ENCODE data around the gene RINT1.
"Not testable (repeated sequence)": the region's sequence is repeated elsewhere in the genome, so short reads cannot be mapped to it uniquely, and the experiment has no call there.

RINT1 gene

DNA sequence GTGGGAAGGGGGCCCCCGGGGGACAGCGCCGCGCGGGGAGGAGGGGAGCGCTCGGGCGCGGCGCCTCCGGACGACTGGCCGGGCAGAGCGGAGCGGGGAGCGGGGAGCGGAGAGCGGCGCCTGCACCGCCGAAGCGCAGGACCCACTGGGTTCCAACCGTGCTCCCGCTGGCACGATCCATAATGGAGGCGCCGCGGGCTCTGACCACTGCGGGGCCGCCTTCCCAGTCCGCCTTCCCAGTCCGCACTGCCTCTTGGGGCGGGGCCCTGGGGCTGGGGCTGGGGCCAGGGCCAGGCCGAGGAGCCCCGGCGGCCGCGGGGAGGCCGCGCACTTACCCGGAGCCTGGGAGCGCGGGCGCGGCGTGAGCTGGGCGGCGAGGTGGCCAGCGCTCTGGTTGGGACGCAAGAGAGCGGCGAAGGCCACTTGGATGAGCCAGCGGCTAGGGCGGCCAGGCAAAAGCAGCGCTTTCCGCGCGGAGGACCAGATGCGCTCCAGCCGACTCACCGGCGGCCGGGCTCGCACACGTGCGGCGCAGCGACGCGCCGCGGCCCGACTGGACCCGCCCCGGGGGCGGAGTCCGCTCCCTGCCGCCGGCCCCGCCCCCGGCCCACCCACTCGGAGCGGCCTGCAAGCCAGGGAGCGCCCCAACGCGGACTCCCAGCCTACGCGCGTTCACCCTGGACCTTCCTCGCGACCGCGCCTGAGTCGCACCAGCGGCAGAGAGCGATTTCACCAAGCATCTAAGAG lies 10.1 kb upstream of the RINT1 start, which contains the start of gene PUS7:
TSS of gene PUS7 (minus strand) at position 555 of the 747 bp plus-strand sequence. CDS start 13,759 bp downstream, outside the sequence.
- peak; percentile 79; the same call in 1 of the 2 replicates for TF ChIP-seq POLR2AphosphoS5 (IDR thresholded peaks at IDR 0.05; ENCODE audit: low read depth)
- TF ChIP-seq, protein P1, sequence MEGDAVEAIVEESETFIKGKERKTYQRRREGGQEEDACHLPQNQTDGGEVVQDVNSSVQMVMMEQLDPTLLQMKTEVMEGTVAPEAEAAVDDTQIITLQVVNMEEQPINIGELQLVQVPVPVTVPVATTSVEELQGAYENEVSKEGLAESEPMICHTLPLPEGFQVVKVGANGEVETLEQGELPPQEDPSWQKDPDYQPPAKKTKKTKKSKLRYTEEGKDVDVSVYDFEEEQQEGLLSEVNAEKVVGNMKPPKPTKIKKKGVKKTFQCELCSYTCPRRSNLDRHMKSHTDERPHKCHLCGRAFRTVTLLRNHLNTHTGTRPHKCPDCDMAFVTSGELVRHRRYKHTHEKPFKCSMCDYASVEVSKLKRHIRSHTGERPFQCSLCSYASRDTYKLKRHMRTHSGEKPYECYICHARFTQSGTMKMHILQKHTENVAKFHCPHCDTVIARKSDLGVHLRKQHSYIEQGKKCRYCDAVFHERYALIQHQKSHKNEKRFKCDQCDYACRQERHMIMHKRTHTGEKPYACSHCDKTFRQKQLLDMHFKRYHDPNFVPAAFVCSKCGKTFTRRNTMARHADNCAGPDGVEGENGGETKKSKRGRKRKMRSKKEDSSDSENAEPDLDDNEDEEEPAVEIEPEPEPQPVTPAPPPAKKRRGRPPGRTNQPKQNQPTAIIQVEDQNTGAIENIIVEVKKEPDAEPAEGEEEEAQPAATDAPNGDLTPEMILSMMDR (IDR thresholded peaks at IDR 0.05; ENCODE audit: insufficient read depth, low read length) = no peak
- TF ChIP-seq GABPA (IDR thresholded peaks at IDR 0.05; ENCODE audit: low read depth) = no peak
- no peak for TF ChIP-seq SPI1 (IDR thresholded peaks at IDR 0.05; ENCODE audit: borderline replicate concordance, low read depth)
- TF ChIP-seq, protein P2, sequence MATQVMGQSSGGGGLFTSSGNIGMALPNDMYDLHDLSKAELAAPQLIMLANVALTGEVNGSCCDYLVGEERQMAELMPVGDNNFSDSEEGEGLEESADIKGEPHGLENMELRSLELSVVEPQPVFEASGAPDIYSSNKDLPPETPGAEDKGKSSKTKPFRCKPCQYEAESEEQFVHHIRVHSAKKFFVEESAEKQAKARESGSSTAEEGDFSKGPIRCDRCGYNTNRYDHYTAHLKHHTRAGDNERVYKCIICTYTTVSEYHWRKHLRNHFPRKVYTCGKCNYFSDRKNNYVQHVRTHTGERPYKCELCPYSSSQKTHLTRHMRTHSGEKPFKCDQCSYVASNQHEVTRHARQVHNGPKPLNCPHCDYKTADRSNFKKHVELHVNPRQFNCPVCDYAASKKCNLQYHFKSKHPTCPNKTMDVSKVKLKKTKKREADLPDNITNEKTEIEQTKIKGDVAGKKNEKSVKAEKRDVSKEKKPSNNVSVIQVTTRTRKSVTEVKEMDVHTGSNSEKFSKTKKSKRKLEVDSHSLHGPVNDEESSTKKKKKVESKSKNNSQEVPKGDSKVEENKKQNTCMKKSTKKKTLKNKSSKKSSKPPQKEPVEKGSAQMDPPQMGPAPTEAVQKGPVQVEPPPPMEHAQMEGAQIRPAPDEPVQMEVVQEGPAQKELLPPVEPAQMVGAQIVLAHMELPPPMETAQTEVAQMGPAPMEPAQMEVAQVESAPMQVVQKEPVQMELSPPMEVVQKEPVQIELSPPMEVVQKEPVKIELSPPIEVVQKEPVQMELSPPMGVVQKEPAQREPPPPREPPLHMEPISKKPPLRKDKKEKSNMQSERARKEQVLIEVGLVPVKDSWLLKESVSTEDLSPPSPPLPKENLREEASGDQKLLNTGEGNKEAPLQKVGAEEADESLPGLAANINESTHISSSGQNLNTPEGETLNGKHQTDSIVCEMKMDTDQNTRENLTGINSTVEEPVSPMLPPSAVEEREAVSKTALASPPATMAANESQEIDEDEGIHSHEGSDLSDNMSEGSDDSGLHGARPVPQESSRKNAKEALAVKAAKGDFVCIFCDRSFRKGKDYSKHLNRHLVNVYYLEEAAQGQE (IDR thresholded peaks at IDR 0.05; ENCODE audit: insufficient replicate concordance, low read depth) = peak; percentile 14
- Histone ChIP-seq H3K27ac (replicated peaks) (peak within 1 kb of the TSS; percentile 75), H3K27me3 (ENCODE audit: insufficient read depth, poor library complexity, severe bottlenecking) (no peaks in the 10 kb centered on the region), H3K4me3 (replicated peaks; ENCODE audit: insufficient read depth, low read length) (peak within 1 kb of the TSS; percentile 70)
- DNase-seq (ENCODE audit: low read depth in 1 of 2, low spot score in 1 of 2) = peak; percentile 73 to 89

DNA sequence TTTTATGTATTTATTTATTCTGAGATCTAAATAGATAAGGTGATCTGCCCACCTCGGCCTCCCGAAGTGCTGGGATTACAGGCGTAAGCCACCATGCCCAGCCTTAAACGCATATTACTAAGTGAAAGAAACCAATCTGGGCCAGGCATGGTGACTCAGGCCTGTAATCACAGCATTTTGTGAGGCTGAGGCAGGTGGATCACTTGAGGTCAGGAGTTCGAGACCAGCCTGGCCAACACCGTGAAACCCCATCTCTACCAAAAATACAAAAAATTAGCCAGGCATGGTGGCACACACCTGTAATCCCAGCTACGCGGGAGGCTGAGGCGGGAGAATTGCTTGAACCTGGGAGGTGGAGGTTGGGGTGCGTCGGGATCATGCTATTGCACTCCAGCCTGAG lies 7.6 kb upstream of the RINT1 start:
- not testable (repeated sequence) for DNase-seq (ENCODE audit: low read depth in 1 of 2, low spot score in 1 of 2); H3K4me3 ChIP-seq (replicated peaks; ENCODE audit: insufficient read depth, low read length); H3K27ac ChIP-seq (replicated peaks); H3K27me3 ChIP-seq (ENCODE audit: insufficient read depth, poor library complexity, severe bottlenecking)

DNA sequence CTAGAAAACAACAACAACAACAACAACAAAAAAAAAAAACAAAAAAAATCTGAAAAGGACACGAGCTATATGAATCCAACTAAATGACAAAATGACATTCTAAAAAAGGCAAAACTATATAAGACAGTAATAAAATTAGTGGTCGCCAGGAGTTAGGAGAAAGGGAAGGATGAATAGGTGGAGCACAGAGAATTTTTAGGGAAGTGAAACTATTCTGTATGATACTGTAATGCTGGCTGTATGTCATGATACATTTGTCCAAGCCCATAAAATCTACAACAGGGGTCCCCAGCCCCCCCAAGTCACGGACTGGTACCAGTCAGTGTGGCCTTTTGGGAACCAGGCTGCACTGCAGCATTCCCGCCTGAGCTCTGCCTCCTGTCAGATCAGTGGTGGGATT lies 7.2 kb upstream of the RINT1 start:
- no peak overlapping the region for H3K4me3 ChIP-seq (replicated peaks; ENCODE audit: insufficient read depth, low read length)
- H3K27ac ChIP-seq (replicated peaks) = no peak overlapping the region
- DNase-seq (ENCODE audit: low read depth in 1 of 2, low spot score in 1 of 2) = no peak
- TF ChIP-seq GABPA (IDR thresholded peaks at IDR 0.05; ENCODE audit: low read depth) (no peak), SPI1 (IDR thresholded peaks at IDR 0.05; ENCODE audit: borderline replicate concordance, low read depth) (no peak), POLR2AphosphoS5 (IDR thresholded peaks at IDR 0.05; ENCODE audit: low read depth) (no peak)
- TF ChIP-seq, protein P1 (IDR thresholded peaks at IDR 0.05; ENCODE audit: insufficient read depth, low read length) = no peak
- TF ChIP-seq, protein P2 (IDR thresholded peaks at IDR 0.05; ENCODE audit: insufficient replicate concordance, low read depth) = no peak
- no peaks in the 10 kb centered on the region for H3K27me3 ChIP-seq (ENCODE audit: insufficient read depth, poor library complexity, severe bottlenecking)

DNA sequence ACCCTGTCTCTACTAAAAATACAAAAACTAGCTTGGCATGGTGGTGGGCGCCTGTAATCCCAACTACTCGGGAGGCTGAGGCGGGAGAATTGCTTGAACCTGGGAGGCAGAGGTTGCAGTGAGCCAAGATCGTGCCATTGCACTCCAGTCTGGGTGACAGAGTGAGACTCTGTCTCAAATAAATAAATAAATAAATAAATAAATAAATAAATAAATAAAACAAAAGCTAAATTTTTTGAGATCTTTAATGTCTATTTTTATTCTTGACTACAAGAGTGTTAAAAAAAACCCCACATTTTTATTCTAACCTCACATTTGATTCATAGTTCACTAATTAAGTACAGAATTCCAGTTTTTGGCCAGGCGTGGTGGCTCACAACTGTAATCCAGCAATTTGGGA lies 4.3 kb upstream of the RINT1 start:
- H3K4me3 ChIP-seq (replicated peaks; ENCODE audit: insufficient read depth, low read length); H3K27me3 ChIP-seq (ENCODE audit: insufficient read depth, poor library complexity, severe bottlenecking); DNase-seq (ENCODE audit: low read depth in 1 of 2, low spot score in 1 of 2); H3K27ac ChIP-seq (replicated peaks): not testable (repeated sequence)

DNA sequence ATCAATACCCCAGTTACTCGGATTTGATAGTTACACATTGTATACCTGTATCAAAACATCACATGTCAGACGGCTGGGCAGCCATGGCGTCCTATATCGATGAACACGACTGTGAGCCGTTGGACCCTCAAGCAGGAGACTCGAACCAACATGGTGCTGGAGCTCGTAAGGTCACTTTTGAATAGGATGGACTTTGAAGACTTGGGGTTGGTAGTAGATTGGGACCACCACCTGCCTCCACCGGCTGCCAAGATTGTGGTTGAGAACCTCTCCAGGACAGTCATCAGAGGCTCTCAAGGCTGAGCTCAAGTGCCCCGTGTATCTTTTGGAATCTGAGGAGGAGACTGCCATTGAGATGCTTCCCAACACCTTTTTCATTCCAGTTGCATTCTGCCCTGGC lies 1.9 kb upstream of the RINT1 start:
- no peak overlapping the region for H3K27ac ChIP-seq (replicated peaks)
- H3K27me3 ChIP-seq (ENCODE audit: insufficient read depth, poor library complexity, severe bottlenecking) = no peaks in the 10 kb centered on the region
- H3K4me3 ChIP-seq (replicated peaks; ENCODE audit: insufficient read depth, low read length) = no peak overlapping the region
- no peak for TF ChIP-seq GABPA (IDR thresholded peaks at IDR 0.05; ENCODE audit: low read depth)
- TF ChIP-seq, protein P2 (IDR thresholded peaks at IDR 0.05; ENCODE audit: insufficient replicate concordance, low read depth) = no peak
- TF ChIP-seq, protein P1 (IDR thresholded peaks at IDR 0.05; ENCODE audit: insufficient read depth, low read length) = no peak
- no peak for TF ChIP-seq SPI1 (IDR thresholded peaks at IDR 0.05; ENCODE audit: borderline replicate concordance, low read depth)
- TF ChIP-seq POLR2AphosphoS5 (IDR thresholded peaks at IDR 0.05; ENCODE audit: low read depth) = no peak
- DNase-seq (ENCODE audit: low read depth in 1 of 2, low spot score in 1 of 2) = no peak

Data from HL-60 (cell line).